ENCODE data around the gene MAML2.

DNA sequence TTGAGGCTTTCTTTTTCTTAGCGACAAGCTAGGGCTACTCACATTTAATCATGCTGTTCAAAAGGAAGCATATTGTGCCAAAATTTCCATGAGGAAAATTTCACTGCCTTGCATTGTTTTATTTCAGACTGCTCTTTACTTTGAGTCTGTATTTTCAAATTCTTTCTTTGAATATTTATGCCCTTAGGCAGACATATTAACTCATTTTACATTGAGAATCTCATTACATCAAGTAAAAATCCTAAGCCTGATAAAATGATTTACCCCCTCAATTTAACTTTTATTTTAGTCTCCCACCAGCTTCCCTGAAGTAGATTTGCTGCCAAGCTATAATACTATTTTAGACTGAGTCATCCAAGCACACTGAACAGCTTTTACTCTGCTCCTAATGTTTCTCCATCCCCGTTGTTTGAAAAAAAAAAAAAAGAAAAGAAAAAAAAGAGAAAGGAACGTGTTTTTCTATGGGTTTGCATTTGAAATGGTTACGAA lies 229.8 kb downstream of the MAML2 start:
- TF ChIP-seq, protein P1, sequence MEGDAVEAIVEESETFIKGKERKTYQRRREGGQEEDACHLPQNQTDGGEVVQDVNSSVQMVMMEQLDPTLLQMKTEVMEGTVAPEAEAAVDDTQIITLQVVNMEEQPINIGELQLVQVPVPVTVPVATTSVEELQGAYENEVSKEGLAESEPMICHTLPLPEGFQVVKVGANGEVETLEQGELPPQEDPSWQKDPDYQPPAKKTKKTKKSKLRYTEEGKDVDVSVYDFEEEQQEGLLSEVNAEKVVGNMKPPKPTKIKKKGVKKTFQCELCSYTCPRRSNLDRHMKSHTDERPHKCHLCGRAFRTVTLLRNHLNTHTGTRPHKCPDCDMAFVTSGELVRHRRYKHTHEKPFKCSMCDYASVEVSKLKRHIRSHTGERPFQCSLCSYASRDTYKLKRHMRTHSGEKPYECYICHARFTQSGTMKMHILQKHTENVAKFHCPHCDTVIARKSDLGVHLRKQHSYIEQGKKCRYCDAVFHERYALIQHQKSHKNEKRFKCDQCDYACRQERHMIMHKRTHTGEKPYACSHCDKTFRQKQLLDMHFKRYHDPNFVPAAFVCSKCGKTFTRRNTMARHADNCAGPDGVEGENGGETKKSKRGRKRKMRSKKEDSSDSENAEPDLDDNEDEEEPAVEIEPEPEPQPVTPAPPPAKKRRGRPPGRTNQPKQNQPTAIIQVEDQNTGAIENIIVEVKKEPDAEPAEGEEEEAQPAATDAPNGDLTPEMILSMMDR (IDR thresholded peaks at IDR 0.05; ENCODE audit: low read depth, low read length, missing input control) = no peak
- no peak for TF ChIP-seq TAF1 (conservative IDR thresholded peaks at IDR 0.05)
- no peak for TF ChIP-seq JUND (IDR thresholded peaks at IDR 0.05)
- no peak for TF ChIP-seq HNF4A (conservative IDR thresholded peaks at IDR 0.05)

Data from liver (tissue), 3 donors.